Measurements from ENCODE around the gene EFEMP2. TPM values are rescaled to one million over a fixed set of nuclear protein-coding genes. Genes with fewer than 3 reads are reported as not detected.

The EFEMP2 gene
- total RNA-seq, 1 experiment from 2014 or later = 26.2 TPM

DNA sequence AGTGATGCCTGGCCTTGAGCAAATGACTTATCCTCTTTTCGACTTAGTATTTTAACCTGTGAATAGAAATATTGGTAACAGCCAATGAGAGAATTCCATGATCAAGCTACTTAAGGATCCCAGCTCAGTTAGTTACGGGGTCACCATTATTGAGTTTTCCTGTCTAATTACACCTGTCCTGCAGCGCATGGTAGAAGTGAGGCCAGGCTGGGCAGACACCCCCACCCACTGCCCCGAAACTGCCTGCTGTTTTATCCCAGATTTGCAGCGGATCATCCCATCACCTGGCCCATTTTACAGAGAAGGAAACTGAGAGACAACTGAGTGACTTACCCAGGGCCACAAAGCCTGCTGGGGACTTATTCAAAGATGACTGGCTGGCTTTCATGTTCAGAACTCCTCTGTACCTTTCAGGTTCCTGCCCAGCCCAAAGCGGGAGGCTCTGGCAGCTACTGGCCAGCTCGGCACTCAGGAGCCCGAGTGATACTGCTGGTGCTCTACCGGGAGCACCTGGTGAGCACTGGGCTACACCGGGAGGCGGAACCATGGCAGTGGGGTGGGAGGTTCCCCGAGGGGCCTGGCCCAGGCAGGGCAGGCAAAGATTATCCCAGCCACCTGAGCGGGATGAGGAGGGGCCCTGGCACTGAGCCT is 10.9 kb downstream of the EFEMP2 start:
- H3T11ph ChIP-seq (ENCODE audit: low read length) = no peak overlapping the region
- H3K4me2 ChIP-seq (ENCODE audit: insufficient read depth, insufficient read length, low read length) = peak overlapping the region; percentile 92
- no peak overlapping the region for H2BK120ac ChIP-seq (ENCODE audit: low read depth, low read length, poor library complexity, severe bottlenecking)
- Mint-ChIP-seq H3K9me3 (peaks cover 0 to 3% of the 10 kb centered on the region in 2 experiments; a peak in 1 of 5 replicates), H3K27me3 (ENCODE audit: low read depth) (no peaks in the 10 kb centered on the region), H3K36me3 (ENCODE audit: insufficient read depth in 1 of 3, low read depth in 3 of 3) (peaks cover 26 to 41% (median 40%) of the 10 kb centered on the region in 3 experiments), H3K4me3 (peak overlapping the region; percentile 78 to 93), H3K27ac (no peak overlapping the region), H3K4me1 (peaks cover 20% of the 10 kb centered on the region in 2 experiments)
- peaks cover 2% of the 10 kb centered on the region for H4K20me1 ChIP-seq (ENCODE audit: control insufficient read depth, insufficient read depth, insufficient read length)
- H2BK12ac ChIP-seq (ENCODE audit: insufficient read length, low read depth, low read length) = no peak overlapping the region
- no peak overlapping the region for H2AK5ac ChIP-seq (ENCODE audit: insufficient read length, low read length)
- peaks cover 3% of the 10 kb centered on the region; the same call in 1 of the 2 replicates for H3K79me2 ChIP-seq (ENCODE audit: insufficient read depth, low read length)
- no peak overlapping the region for H2BK15ac ChIP-seq (ENCODE audit: low read depth, low read length)
- H4K8ac ChIP-seq (replicated peaks; ENCODE audit: insufficient read length, low read depth, low read length) = no peak overlapping the region
- no peak overlapping the region for H4K91ac ChIP-seq (ENCODE audit: insufficient read length, low read depth, low read length)
- no peaks in the 10 kb centered on the region for H3K27me3 ChIP-seq (ENCODE audit: insufficient read depth, low read length)
- no CpG with 5 or more reads among the region's 13 CpGs for WGBS (ENCODE audit: extremely low coverage, insufficient read length, low lambda C conversion rate)
- no peak overlapping the region for H2BK5ac ChIP-seq (ENCODE audit: insufficient read length, low read length)
- H3K4me1 ChIP-seq (ENCODE audit: insufficient read depth, low read length) = no peaks in the 10 kb centered on the region
- H3K4ac ChIP-seq (ENCODE audit: low read depth, low read length) = no peak overlapping the region
- no peak overlapping the region for H3K14ac ChIP-seq (ENCODE audit: insufficient read depth, low read length)
- H3K18ac ChIP-seq (ENCODE audit: insufficient read length, low read depth, low read length) = no peak overlapping the region
- H3K23me2 ChIP-seq (ENCODE audit: insufficient read length, low read depth, low read length, poor library complexity, severe bottlenecking) = peaks cover 22% of the 10 kb centered on the region
- H3K79me1 ChIP-seq (ENCODE audit: insufficient read depth, low read depth, low read length, poor library complexity, severe bottlenecking) = no peaks in the 10 kb centered on the region
- H3K23ac ChIP-seq (ENCODE audit: insufficient read length, low read depth, low read length) = no peak overlapping the region
- no peak overlapping the region for H2AFZ ChIP-seq (ENCODE audit: low read length)
- DNase-seq = peak; percentile 23
- H2BK20ac ChIP-seq (ENCODE audit: low read depth, low read length, poor library complexity, severe bottlenecking) = no peak overlapping the region
- peak overlapping the region; percentile 85 for H3K9ac ChIP-seq (ENCODE audit: extremely low read depth, insufficient read length, low read length)
- no peak overlapping the region for H4K5ac ChIP-seq (ENCODE audit: insufficient read length, low read depth, low read length)
- TF ChIP-seq, protein P1, sequence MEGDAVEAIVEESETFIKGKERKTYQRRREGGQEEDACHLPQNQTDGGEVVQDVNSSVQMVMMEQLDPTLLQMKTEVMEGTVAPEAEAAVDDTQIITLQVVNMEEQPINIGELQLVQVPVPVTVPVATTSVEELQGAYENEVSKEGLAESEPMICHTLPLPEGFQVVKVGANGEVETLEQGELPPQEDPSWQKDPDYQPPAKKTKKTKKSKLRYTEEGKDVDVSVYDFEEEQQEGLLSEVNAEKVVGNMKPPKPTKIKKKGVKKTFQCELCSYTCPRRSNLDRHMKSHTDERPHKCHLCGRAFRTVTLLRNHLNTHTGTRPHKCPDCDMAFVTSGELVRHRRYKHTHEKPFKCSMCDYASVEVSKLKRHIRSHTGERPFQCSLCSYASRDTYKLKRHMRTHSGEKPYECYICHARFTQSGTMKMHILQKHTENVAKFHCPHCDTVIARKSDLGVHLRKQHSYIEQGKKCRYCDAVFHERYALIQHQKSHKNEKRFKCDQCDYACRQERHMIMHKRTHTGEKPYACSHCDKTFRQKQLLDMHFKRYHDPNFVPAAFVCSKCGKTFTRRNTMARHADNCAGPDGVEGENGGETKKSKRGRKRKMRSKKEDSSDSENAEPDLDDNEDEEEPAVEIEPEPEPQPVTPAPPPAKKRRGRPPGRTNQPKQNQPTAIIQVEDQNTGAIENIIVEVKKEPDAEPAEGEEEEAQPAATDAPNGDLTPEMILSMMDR (conservative IDR thresholded peaks at IDR 0.05) = no peak
- no peak overlapping the region for H3K27ac ChIP-seq (ENCODE audit: insufficient read length, low read depth, low read length)
- no peaks in the 10 kb centered on the region for H3K9me3 ChIP-seq (ENCODE audit: control insufficient read depth, low read depth, low read length)
- H3K56ac ChIP-seq (ENCODE audit: insufficient read length, low read depth, low read length) = no peak overlapping the region

Measured in H9 (cell line).